ENCODE data around the gene DCAF6. TPM values are rescaled to one million over a fixed set of nuclear protein-coding genes. Genes with fewer than 3 reads are reported as not detected.
A peak's percentile ranks its signal among the peaks of the same experiment; 100 is the strongest.

The DCAF6 gene
- total RNA-seq, 1 experiment from 2014 or later: 24.0 TPM

GRCh38 chr1:168105846-168106245 is 169.4 kb downstream of the DCAF6 start:
- Histone ChIP-seq H3K36me3 (peaks cover 5% of the 10 kb centered on the region; the same call in 1 of the 2 replicates), H3K27ac (no peak overlapping the region), H3K27me3 (replicated peaks) (no peaks in the 10 kb centered on the region), H3K9me3 (replicated peaks) (no peaks in the 10 kb centered on the region), H3K4me1 (replicated peaks) (no peaks in the 10 kb centered on the region), H3K4me3 (no peak overlapping the region)
- DNase-seq (ENCODE audit: low read depth in 1 of 2, low spot score in 2 of 2): no peak

DNA sequence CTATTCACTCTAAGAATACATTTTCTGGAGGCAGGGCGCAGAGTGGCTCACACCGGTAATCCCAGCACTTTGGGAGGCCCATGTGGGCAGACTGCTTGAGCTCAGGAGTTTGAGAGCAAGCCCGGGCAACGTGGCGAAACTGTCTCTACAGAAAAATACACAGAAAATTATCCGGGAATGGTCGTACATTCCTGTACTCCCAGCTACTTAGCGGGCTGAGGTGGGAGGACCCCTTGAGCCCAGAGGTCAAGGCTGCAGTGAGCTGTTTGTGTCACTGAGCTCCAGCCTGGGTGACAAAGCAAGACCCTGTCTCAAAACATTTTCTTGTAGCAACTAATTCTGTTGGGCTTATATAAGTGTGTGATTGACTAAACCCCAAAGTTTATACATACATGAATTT is 169.8 kb downstream of the DCAF6 start:
- DNase-seq (ENCODE audit: low read depth in 1 of 2, low spot score in 2 of 2): no peak
- H3K9me3 ChIP-seq (replicated peaks): no peaks in the 10 kb centered on the region

GRCh38 chr1:168110896-168111545 is 174.5 kb downstream of the DCAF6 start:
- no peak for DNase-seq (ENCODE audit: low read depth in 1 of 2, low spot score in 2 of 2)
- no peak overlapping the region for H3K4me3 ChIP-seq
- H3K27ac ChIP-seq: no peak overlapping the region

More for the DNA sequence above, 169.8 kb downstream of the DCAF6 start:
- no peaks in the 10 kb centered on the region for H3K27me3 ChIP-seq (replicated peaks)
- H3K4me1 ChIP-seq (replicated peaks): no peaks in the 10 kb centered on the region
- no peak overlapping the region for H3K27ac ChIP-seq
- H3K36me3 ChIP-seq: peaks cover 5% of the 10 kb centered on the region; the same call in 1 of the 2 replicates
- no peak overlapping the region for H3K4me3 ChIP-seq

DNA sequence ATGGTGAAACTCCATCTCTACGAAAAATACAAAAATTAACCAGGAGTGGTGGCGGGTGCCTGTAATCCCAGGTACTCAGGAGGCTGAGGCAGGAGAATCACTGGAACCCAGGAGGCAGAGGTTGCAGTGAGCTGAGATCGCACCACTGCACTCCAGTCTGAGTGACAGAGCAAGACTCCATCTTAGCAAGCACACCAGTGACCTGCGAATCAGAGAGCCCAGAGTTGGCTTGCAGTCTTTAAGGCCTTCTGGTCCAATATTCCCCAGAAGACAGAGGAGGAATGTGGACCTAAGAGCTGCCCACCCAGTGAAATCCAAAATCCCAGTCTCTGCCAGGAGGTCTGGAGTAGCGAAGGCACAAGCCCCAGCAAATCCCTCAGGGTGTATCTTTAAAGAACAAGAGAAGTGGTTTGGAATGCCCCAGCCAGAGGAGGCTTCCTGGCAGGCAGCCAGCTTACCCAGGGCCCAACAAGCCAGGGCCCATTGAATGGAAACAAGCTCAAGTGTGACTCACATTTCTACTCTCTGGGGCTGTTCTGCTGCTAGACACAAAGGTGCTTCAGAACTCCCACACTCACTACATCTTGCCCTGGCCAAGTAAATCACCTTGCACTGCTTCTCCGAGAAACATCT is 176.3 kb downstream of the DCAF6 start:
- no peaks in the 10 kb centered on the region for H3K27me3 ChIP-seq (replicated peaks)
- no peaks in the 10 kb centered on the region; the same call in 1 of the 2 replicates for H3K36me3 ChIP-seq
- no peak overlapping the region for H3K27ac ChIP-seq
- DNase-seq (ENCODE audit: low read depth in 1 of 2, low spot score in 2 of 2): peak; percentile 86 to 94
- no peaks in the 10 kb centered on the region for H3K9me3 ChIP-seq (replicated peaks)
- peaks cover 12% of the 10 kb centered on the region for H3K4me1 ChIP-seq (replicated peaks)
- H3K4me3 ChIP-seq: no peak overlapping the region

More at GRCh38 chr1:168110896-168111545, 174.5 kb downstream of the DCAF6 start:
- no peaks in the 10 kb centered on the region; the same call in 1 of the 2 replicates for H3K36me3 ChIP-seq
- no peaks in the 10 kb centered on the region for H3K9me3 ChIP-seq (replicated peaks)
- H3K27me3 ChIP-seq (replicated peaks): no peaks in the 10 kb centered on the region
- peaks cover 12% of the 10 kb centered on the region for H3K4me1 ChIP-seq (replicated peaks)

DNA sequence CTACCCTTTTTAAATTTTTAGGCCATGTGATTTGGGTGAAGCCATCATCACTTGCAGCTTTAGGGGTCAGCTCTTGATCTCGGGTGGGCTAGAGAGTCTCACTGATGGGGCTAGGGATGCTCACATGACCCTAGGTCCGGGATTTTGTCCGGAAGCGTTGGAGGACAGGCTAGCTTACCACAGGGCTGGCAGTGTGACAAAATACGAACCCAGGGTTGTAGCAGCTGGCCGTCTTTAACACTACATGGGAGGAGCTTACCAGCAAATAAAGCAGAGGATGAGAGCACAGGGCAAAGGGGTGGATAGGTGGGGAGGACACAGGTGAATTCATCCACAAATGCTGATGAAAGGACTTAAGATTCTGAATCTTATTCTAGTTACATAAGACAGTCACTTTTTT is 178.4 kb downstream of the DCAF6 start:
- Histone ChIP-seq H3K4me1 (replicated peaks) (peaks cover 12% of the 10 kb centered on the region), H3K27me3 (replicated peaks) (no peaks in the 10 kb centered on the region), H3K36me3 (peaks cover 4% of the 10 kb centered on the region; the same call in 1 of the 2 replicates), H3K4me3 (no peak overlapping the region), H3K27ac (no peak overlapping the region), H3K9me3 (replicated peaks) (no peaks in the 10 kb centered on the region; the same call in 1 of the 2 replicates)
- DNase-seq (ENCODE audit: low read depth in 1 of 2, low spot score in 2 of 2): no peak

DNA sequence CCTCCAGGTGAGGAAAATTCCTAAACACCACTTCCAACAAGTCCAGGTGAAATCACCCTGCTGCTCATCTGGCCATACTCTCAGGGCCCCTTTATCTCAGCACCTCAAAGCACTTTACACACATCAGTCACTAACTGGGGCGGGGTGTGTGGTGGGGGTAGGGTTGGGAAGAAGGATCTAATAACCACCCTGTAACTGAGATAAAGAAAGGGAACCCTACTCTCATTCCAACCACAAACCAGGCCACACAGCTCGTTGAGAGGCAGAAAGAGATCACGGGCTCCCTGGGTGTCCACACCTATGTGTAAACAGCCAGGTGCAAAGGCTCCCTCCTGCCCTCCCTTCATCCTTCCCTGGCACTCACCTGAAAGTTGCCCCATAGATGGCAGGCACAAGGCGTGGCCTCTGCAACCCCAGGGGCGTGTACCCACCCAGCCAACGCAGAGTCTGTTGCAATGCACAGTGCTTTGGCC is 179.9 kb downstream of the DCAF6 start:
- DNase-seq (ENCODE audit: low read depth in 1 of 2, low spot score in 2 of 2): no peak
- H3K27ac ChIP-seq: no peak overlapping the region
- no peaks in the 10 kb centered on the region for H3K27me3 ChIP-seq (replicated peaks)
- peaks cover 4% of the 10 kb centered on the region; the same call in 1 of the 2 replicates for H3K36me3 ChIP-seq
- H3K4me1 ChIP-seq (replicated peaks): peaks cover 13% of the 10 kb centered on the region
- no peaks in the 10 kb centered on the region; the same call in 1 of the 2 replicates for H3K9me3 ChIP-seq (replicated peaks)
- no peak overlapping the region for H3K4me3 ChIP-seq

DNA sequence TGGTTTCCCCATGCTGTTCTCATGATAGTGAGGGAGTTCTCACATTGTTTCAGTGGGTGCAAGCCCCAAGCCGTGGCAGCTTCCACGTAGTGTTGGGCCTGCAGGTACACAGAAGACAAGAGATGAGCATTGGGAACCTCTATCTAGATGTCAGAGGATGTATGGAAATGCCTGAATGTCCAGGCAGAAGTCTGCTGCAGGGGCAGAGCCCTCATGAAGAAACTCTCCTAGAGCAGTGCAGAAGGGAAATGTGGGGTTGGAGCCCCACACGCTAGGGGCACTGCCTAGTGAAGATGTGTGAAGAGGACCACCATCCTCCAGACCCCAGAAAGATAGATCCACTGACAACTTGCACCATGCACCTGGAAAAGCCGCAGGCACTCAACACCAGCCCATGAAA is 183.3 kb downstream of the DCAF6 start:
- peaks cover 6% of the 10 kb centered on the region; the same call in 1 of the 2 replicates for H3K36me3 ChIP-seq
- H3K27ac ChIP-seq: no peak overlapping the region
- 0 out of 2 replicates have a peak, but pooled peaks cover 6% of the 10 kb centered on the region for H3K4me1 ChIP-seq (replicated peaks)
- no peak for DNase-seq (ENCODE audit: low read depth in 1 of 2, low spot score in 2 of 2)
- no peaks in the 10 kb centered on the region for H3K27me3 ChIP-seq (replicated peaks)
- H3K9me3 ChIP-seq (replicated peaks): no peaks in the 10 kb centered on the region; the same call in 1 of the 2 replicates
- H3K4me3 ChIP-seq: no peak overlapping the region

DNA sequence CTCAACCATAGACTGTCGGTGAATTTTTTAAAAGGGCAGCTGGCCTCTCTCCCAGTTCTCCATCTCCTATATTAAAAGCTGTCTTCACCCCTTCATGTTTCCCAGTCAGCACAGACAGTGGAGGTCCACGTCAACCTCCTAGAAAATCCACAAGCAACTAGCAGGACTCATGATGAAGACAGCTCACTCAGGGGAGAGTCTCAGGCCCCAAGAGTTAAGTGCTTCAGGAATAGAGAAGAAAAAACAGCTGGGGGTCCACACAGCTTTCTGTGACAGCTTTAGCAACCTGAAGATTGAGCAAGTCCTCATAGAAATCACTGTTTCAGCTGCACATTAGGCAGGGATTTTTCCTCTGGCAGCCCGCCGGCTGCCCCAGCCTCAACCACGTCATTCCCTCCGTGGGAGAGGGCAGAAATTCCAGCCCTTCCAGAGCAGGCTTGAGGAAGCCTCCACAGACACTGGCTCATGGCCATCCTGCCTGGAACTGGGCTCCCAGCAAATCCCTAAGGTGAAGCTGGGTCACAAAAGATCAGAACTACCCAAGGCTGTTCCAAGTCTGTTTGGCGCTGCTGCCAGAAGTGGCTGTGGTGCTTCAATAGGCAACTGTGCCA is 185.0 kb downstream of the DCAF6 start:
- Histone ChIP-seq H3K27ac (no peak overlapping the region), H3K9me3 (replicated peaks) (peaks cover 2% of the 10 kb centered on the region; the same call in 1 of the 2 replicates), H3K4me1 (replicated peaks) (peaks cover 14% of the 10 kb centered on the region), H3K27me3 (replicated peaks) (no peaks in the 10 kb centered on the region), H3K36me3 (peaks cover 9% of the 10 kb centered on the region; the same call in 1 of the 2 replicates), H3K4me3 (no peak overlapping the region)
- peak in 1 of 2 experiments; percentile 27 for DNase-seq (ENCODE audit: low read depth in 1 of 2, low spot score in 2 of 2)

- no peak for DNase-seq (ENCODE audit: low read depth in 1 of 2, low spot score in 2 of 2)
- no peak overlapping the region for H3K4me3 ChIP-seq
Observed at GRCh38 chr1:168125051-168125450, 188.6 kb downstream of the DCAF6 start.

More at GRCh38 chr1:168125051-168125450, 188.6 kb downstream of the DCAF6 start:
- peak overlapping the region; percentile 31; the same call in 1 of the 2 replicates for H3K27ac ChIP-seq
- H3K27me3 ChIP-seq (replicated peaks): no peaks in the 10 kb centered on the region
- H3K36me3 ChIP-seq: peaks cover 5% of the 10 kb centered on the region; the same call in 1 of the 2 replicates
- H3K4me1 ChIP-seq (replicated peaks): peaks cover 20% of the 10 kb centered on the region
- H3K9me3 ChIP-seq (replicated peaks): 0 out of 2 replicates have a peak, but pooled peaks cover 2% of the 10 kb centered on the region

Other genes starting within 250 kb of the DCAF6 start
- 74.1 and 78.5 TPM in 2 replicates for gene MPZL1, start 214.7 kb upstream of the DCAF6 start, total RNA-seq (2014; rRNA removed; shearing (Covaris generic))
- not detected in 2 replicates for gene ADCY10, start 22.5 kb upstream of the DCAF6 start, total RNA-seq (2014; rRNA removed; shearing (Covaris generic))
- 34.8 and 54.4 TPM in 2 replicates for gene MPC2, start 389 bp downstream of the DCAF6 start, total RNA-seq (2014; rRNA removed; shearing (Covaris generic))
- gene GPR161, start 200.2 kb downstream of the DCAF6 start, total RNA-seq (2014; rRNA removed; shearing (Covaris generic)): 9.6 and 9.8 TPM in 2 replicates
- gene TIPRL, start 242.3 kb downstream of the DCAF6 start, total RNA-seq (2014; rRNA removed; shearing (Covaris generic)): 60.4 and 68.5 TPM in 2 replicates

All from SJSA1 (cell line).